HG02610 (cell line): ENCODE measurements around the gene TDRKH.
"Not testable (repeated sequence)": the region's sequence is repeated elsewhere in the genome, so short reads cannot be mapped to it uniquely, and the experiment has no call there.

Experiments used
- ATAC-seq: cut with Tn5 transposase; IDR thresholded peaks from one replicate; pipeline ENCODE4 v1.9.1; 2021; ENCODE audit warnings: mild to moderate bottlenecking, moderate library complexity; ENCODE audit not compliant: unreplicated experiment

TDRKH gene

GRCh38 chr1:151803915-151804314, 13.6 kb upstream of the TDRKH start:
- no peak for ATAC-seq

- no peak for ATAC-seq
Observed at GRCh38 chr1:151803164-151803563, 12.9 kb upstream of the TDRKH start.

- ATAC-seq: no peak
Observed at GRCh38 chr1:151802372-151802771, 12.1 kb upstream of the TDRKH start.

GRCh38 chr1:151801846-151802245, 11.5 kb upstream of the TDRKH start:
- ATAC-seq: no peak

GRCh38 chr1:151801310-151801820, 11.1 kb upstream of the TDRKH start:
- ATAC-seq: no peak

- no peak for ATAC-seq
Observed at GRCh38 chr1:151800830-151801229, 10.5 kb upstream of the TDRKH start.

GRCh38 chr1:151799179-151800022, 9.1 kb upstream of the TDRKH start:
- ATAC-seq: no peak

- ATAC-seq: no peak
Observed at GRCh38 chr1:151798571-151798970, 8.3 kb upstream of the TDRKH start.

GRCh38 chr1:151790940-151791651, 796 bp upstream of the TDRKH start:
- ATAC-seq: no peak

- ATAC-seq: no peak
Observed at GRCh38 chr1:151787689-151788088, 2.6 kb downstream of the TDRKH start.

GRCh38 chr1:151783796-151784195, 6.5 kb downstream of the TDRKH start:
- no peak for ATAC-seq

GRCh38 chr1:151782741-151783140, 7.6 kb downstream of the TDRKH start:
- ATAC-seq: no peak

GRCh38 chr1:151782026-151782425, 8.3 kb downstream of the TDRKH start:
- ATAC-seq: not testable (repeated sequence)

GRCh38 chr1:151780736-151781135, 9.6 kb downstream of the TDRKH start:
- not testable (repeated sequence) for ATAC-seq

- no peak for ATAC-seq
Observed at GRCh38 chr1:151779852-151780251, 10.4 kb downstream of the TDRKH start.

GRCh38 chr1:151777317-151777716, 13.0 kb downstream of the TDRKH start:
- ATAC-seq: no peak

- ATAC-seq: no peak
Observed at GRCh38 chr1:151776665-151777062, 13.6 kb downstream of the TDRKH start.

- no peak for ATAC-seq
Observed at GRCh38 chr1:151775894-151776664, 14.2 kb downstream of the TDRKH start.

- ATAC-seq: no peak
Observed at GRCh38 chr1:151774256-151774922, 15.9 kb downstream of the TDRKH start.

GRCh38 chr1:151773702-151774101, 16.6 kb downstream of the TDRKH start:
- no peak for ATAC-seq

GRCh38 chr1:151769270-151769669, 21.0 kb downstream of the TDRKH start:
- not testable (repeated sequence) for ATAC-seq
